HG03045 (cell line): ENCODE results near the gene SPSB2.

Experiments
- ATAC-seq: cut with Tn5 transposase; IDR thresholded peaks from one replicate; pipeline ENCODE4 v1.9.1; 2021; ENCODE audit warnings: mild to moderate bottlenecking, moderate library complexity; ENCODE audit not compliant: unreplicated experiment

Gene SPSB2

DNA sequence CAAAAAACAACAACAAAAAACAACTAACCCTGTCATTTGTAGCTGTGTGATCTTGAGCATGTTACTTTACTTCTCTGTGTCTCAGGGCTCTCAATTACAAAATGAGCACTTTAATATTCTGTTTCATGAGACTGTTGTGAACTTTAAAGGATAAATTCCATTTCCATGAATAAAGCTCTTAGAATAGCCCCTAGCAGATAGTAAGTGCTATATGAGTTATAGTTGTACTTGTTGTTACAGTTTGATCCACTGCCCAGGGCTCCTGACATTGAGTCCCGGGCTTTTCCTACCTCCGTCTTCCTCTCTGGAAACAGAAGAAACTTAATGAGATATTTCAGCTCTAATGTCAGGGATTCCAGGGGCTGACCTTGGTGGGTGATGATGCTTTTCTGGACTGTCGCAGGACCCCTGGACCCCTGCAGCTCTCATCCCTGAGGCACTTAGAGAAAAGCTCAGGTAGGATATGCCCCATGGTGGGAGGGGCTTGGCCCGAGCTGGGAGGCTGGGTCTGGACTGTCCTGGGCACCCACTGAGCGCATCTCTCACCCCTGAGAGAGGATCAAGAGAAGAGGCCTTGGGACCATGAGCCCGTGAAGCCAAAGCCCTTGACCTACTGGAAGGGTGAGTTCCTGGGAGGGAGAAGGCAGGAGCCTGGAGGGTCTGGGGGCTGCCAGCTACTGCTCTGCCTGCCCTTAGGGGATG is 39.8 kb downstream of the SPSB2 start:
- ATAC-seq = no peak

DNA sequence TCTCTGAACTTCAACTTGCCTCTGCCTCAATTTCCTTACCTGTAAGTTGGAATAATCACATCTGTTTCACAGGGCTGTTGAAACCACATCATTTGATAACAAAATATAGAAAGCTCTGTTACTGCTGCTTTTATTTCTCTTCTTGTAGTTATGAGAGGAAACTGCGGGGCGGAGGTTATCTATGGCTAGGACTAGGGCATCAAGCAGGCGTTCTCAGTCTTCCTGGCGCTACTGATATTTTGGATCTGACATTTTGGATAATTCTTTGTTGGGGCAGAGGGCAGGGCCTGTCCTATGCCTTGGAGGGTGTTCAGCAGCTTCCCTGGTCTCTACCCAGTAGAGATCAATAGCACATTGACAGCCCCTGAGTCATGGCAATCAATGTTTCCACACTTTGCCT is 41.0 kb downstream of the SPSB2 start:
- no peak for ATAC-seq

GRCh38 chr12:6831450-6831995 is 41.6 kb downstream of the SPSB2 start:
- ATAC-seq = no peak

GRCh38 chr12:6830999-6831398 is 42.1 kb downstream of the SPSB2 start:
- no peak for ATAC-seq

DNA sequence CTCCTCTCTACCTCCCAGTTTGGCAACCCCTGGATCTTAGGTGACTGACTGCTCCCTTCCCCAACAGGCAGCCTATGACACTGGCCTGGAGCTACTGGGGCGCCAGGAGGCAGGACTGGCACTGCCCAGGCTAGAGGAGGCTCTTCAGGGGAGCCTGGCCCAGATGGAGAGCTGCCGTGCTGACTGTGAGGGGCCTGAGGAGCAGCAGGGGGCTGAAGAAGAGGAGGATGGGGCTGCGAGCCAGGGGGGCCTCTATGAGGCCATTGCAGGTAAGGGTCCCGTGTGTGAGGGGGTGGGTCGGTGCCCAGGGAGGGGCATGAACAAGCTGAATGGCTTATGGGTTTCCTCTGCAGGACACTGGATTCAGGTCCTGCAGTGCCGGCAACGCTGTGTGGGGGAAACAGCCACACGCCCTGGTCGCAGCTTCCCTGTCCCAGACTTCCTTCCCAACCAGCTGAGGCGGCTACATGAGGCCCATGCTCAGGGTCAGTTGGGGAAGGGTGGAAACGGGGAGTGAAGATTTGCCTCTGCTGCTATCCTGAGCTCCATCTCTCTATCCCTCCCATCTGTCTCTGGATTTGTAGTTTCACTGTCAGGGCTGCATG is 42.7 kb downstream of the SPSB2 start:
- ATAC-seq = no peak

DNA sequence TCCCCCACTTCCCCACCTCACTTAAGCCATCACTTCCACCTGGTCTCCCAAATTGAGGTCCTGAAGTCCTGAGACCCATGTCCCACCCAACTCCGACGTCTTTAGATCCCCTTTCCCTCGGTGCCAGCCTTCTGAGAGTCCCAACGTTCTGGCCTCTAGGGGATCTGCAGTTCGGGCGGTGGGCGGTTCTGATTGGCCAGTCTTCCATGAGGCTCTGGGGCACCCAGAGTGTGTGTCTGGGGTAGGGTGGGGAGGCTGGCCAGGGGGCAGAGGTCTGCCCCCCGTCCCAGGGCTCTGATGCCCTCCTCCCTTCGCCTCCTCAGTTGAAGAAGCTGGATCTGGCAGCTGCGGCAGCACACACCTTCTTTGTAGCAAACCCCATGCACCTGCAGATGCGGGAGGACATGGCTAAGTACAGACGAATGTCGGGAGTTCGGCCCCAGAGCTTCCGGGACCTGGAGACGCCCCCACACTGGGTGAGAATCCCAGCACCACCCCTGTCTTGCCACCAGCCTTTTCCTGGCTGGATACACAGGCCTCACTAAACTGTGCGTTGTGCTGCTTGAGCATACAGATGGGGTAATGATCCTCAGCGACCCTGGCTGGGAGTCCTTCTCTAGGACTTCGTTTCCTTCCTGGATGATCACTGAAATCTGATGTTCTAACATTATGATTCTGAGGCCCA is 43.4 kb downstream of the SPSB2 start:
- no peak for ATAC-seq

DNA sequence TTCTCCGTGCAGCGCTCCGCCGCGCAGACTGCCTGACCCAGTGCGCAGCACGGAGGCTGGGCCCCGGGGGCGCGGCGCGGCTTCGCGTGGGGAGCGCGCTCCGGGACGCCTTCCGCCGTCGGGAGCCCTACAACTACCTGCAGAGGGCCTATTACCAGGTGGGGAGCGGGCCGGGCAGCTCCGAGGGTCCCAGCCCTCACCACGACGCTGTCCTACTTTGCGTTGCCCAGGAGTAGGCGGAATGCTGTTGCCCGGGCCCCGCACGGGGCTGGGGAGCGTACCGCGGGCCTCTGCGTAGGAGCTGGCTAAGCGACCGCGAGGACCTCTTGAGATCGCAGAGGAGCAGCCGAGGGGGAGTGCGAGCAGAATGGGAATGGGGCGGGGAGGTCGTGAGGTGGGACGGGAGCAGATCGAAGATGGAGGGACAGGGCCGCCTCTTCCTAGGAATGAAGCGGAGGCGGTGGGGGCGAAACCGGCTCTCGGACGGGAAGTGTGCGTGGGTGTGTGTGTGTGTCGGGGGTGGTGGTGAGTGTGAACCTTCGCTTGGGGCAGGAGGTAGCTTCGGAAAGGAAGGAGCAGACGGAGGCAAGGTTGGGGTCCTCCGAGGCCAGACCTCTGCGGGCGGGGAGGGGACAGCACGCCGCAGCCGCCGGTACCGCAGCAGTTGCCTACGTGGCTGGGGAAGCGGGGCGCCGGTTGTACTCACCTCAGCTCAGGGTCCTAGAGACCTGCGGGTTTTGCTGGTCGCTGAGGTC is 44.1 kb downstream of the SPSB2 start:
- ATAC-seq = no peak

DNA sequence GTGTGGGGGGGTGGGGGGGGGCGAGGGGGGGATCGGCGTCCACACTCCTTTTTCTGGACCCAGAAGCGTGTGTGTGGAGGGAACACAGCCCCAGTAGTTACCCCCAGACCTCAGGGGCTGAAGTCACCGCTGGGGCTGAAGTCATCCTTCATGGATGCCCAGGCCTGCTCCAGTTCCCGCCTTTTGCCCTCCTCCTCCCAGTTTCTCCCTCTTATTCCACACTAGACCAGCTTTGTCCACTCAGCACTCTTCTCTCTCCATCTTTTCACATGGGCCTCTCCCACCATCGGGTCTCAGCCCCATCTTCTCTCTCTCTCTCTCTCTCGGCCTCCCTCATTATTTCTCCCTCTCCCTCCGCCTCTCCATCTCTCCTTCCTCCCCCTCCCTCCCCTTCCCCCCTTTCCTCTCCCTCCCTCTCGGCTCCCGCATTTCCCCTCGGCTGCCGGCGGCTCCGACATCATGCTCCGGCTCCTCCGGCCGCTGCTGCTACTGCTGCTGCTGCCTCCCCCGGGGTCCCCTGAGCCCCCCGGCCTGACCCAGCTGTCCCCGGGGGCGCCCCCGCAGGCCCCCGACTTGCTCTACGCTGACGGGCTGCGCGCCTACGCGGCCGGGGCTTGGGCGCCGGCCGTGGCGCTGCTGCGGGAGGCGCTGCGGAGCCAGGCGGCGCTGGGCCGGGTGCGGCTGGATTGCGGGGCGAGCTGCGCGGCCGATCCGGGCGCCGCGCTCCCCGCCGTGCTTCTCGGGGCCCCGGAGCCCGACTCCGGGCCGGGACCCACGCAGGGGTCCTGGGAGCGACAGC is 44.9 kb downstream of the SPSB2 start, which contains the start of gene P3H3:
Gene P3H3, plus strand, starts transcription at position 426 of the 799 bp plus-strand sequence. Its CDS starts 34 bp downstream, at position 460.
- no peak for ATAC-seq

GRCh38 chr12:6827437-6827911 is 45.6 kb downstream of the SPSB2 start:
- no peak for ATAC-seq

GRCh38 chr12:6826734-6827436 is 46.2 kb downstream of the SPSB2 start:
- ATAC-seq = no peak

- ATAC-seq = no peak
Measured at GRCh38 chr12:6826125-6826733, 46.9 kb downstream of the SPSB2 start.

GRCh38 chr12:6825398-6826124 is 47.5 kb downstream of the SPSB2 start:
- ATAC-seq = no peak

DNA sequence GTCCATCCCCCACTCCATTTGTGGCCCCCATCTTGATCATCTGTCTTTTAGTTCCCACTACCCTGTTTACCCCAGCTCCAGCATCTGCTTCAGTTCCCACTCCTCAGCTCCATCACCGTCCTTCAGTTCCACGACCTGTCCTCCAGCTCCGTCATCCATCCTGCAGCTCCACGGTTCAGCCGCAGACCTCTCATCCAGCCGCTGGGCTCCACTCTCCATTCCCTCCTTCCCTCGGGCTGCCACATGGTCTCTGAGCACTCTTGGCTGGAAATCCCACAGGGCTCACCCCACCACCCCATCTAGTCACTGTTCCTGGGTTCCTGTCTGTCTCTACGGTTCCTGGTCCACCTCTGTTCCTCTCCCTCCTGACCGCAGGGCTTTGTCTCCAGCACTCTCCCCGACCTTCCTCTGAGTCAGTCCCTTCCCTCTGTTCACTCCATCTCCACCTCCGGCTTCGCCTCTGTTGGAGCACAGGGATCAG is 48.2 kb downstream of the SPSB2 start:
- ATAC-seq = no peak

GRCh38 chr12:6824085-6824775 is 48.9 kb downstream of the SPSB2 start:
- ATAC-seq = no peak

DNA sequence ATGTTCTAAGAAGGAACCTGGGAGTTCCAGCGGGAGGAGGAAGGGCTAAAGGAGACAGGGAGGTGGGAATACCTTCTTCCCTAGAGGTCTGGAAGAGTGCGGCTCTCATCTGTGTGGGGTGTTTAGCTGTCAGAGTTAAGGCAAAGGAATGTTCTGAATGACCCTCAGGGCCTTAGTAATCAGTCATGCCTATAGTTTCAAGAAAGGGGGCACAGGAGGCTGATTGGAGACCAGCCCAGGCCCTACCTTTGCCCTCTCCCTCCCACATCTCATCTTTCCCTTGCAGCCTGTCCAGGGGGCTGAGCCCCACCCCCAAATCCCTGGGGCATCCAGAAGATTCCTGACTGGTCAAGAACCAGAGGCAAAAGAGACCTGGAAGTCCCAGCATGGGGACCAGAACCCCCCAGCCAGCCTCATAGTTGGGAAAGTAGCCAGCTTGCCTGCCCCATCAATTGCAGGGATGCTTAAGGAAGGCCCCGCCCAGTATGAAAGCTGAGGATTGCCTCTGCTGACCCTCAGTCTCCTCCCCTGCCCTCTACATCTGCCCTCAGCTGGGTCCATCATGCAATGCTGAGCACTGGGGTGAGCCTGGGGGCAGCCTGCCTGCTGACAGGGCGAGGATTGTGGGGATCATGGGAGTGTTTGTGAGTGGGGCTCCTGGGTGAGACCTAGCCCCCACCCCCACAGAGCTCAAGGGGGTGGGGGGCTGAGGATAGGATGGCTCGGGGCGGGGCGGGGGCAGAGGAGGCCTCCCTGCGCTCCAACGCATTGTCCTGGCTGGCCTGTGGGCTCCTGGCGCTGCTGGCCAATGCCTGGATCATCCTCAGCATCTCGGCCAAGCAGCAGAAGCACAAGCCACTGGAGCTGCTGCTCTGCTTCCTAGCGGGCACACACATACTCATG is 49.7 kb downstream of the SPSB2 start:
- ATAC-seq = no peak

- no peak for ATAC-seq
Measured at GRCh38 chr12:6822426-6823135, 50.5 kb downstream of the SPSB2 start.
